GM10847 (cell line): Measurements from ENCODE around the gene AAGAB.

Source experiments
- POLR2A ChIP-seq: IDR thresholded peaks from 2 replicates; pipeline ENCODE4 v1.6.1; 2011; ENCODE audit not compliant: insufficient read length; ENCODE audit errors: extremely low read depth

AAGAB gene

GRCh38 chr15:67256051-67256450 lies 1.6 kb upstream of the AAGAB start:
- no peak for TF ChIP-seq POLR2A

- no peak for TF ChIP-seq POLR2A
Observed at GRCh38 chr15:67253549-67254237, 768 bp downstream of the AAGAB start.

- TF ChIP-seq POLR2A = no peak
Observed at GRCh38 chr15:67253101-67253500, 1.4 kb downstream of the AAGAB start.

- no peak for TF ChIP-seq POLR2A
Observed at GRCh38 chr15:67251318-67251717, 3.1 kb downstream of the AAGAB start.

- no peak for TF ChIP-seq POLR2A
Observed at GRCh38 chr15:67249830-67250229, 4.6 kb downstream of the AAGAB start.

GRCh38 chr15:67248011-67248505 lies 6.4 kb downstream of the AAGAB start:
- TF ChIP-seq POLR2A = no peak

GRCh38 chr15:67244971-67245478 lies 9.4 kb downstream of the AAGAB start:
- no peak for TF ChIP-seq POLR2A

- TF ChIP-seq POLR2A = no peak
Observed at GRCh38 chr15:67242708-67243111, 11.8 kb downstream of the AAGAB start.

- TF ChIP-seq POLR2A = no peak
Observed at GRCh38 chr15:67241132-67241855, 13.2 kb downstream of the AAGAB start.

GRCh38 chr15:67240235-67241131 lies 14.0 kb downstream of the AAGAB start:
- no peak for TF ChIP-seq POLR2A

- TF ChIP-seq POLR2A = no peak
Observed at GRCh38 chr15:67232591-67232990, 21.9 kb downstream of the AAGAB start.

GRCh38 chr15:67230504-67230903 lies 24.0 kb downstream of the AAGAB start:
- no peak for TF ChIP-seq POLR2A

- no peak for TF ChIP-seq POLR2A
Observed at GRCh38 chr15:67228286-67228685, 26.2 kb downstream of the AAGAB start.

- TF ChIP-seq POLR2A = no peak
Observed at GRCh38 chr15:67227846-67228245, 26.6 kb downstream of the AAGAB start.

- no peak for TF ChIP-seq POLR2A
Observed at GRCh38 chr15:67227431-67227830, 27.0 kb downstream of the AAGAB start.
